Neural cell (in vitro differentiated cells): ENCODE results near the gene FSIP2.

Experiments used
- EP300 ChIP-seq: fragments of 450-650 bp; conservative IDR thresholded peaks from 2 replicates; pipeline ENCODE4 v1.6.1; 2014; ENCODE audit warnings: antibody characterized with exemption, mild to moderate bottlenecking, moderate library complexity; ENCODE audit not compliant: poor library complexity, severe bottlenecking
- EZH2 ChIP-seq: fragments of 200-600, 300-800 bp; shearing (Covaris generic), sonication (generic); IDR thresholded peaks from 2 replicates; pipeline ENCODE4 v1.6.1; 2014; ENCODE audit warnings: antibody characterized with exemption, low read length, borderline replicate concordance, mild to moderate bottlenecking; ENCODE audit not compliant: insufficient read depth, poor library complexity, severe bottlenecking
- MXI1 ChIP-seq: fragments of 450-650 bp; conservative IDR thresholded peaks from 2 replicates; pipeline ENCODE4 v1.6.1; 2014; ENCODE audit warnings: antibody characterized with exemption, mild to moderate bottlenecking; ENCODE audit not compliant: poor library complexity, severe bottlenecking
- POLR2AphosphoS5 ChIP-seq: IDR thresholded peaks from 2 replicates; pipeline ENCODE4 v1.6.1; 2012
- RAD21 ChIP-seq: fragments of 450-650 bp; conservative IDR thresholded peaks from 2 replicates; pipeline ENCODE4 v1.6.1; 2014; ENCODE audit warnings: antibody characterized with exemption, mild to moderate bottlenecking, moderate library complexity
- SMC3 ChIP-seq: fragments of 450-650 bp; conservative IDR thresholded peaks from 2 replicates; pipeline ENCODE4 v1.6.1; 2014; ENCODE audit warnings: antibody characterized with exemption, mild to moderate bottlenecking, moderate library complexity; ENCODE audit not compliant: poor library complexity
- TAF1 ChIP-seq: IDR thresholded peaks from 2 replicates; pipeline ENCODE4 v1.6.1; 2012; ENCODE audit warnings: low read depth
- TF ChIP-seq, protein P1 (sequence below): fragments of 450-650 bp; IDR thresholded peaks from 2 replicates; pipeline ENCODE4 v1.5.1; 2014; ENCODE audit warnings: antibody characterized with exemption, mild to moderate bottlenecking, moderate library complexity; ENCODE audit not compliant: poor library complexity, severe bottlenecking
- TF ChIP-seq, protein P2 (sequence below): IDR thresholded peaks from 2 replicates; pipeline ENCODE4 v1.6.1; 2012; ENCODE audit warnings: borderline replicate concordance

DNA sequence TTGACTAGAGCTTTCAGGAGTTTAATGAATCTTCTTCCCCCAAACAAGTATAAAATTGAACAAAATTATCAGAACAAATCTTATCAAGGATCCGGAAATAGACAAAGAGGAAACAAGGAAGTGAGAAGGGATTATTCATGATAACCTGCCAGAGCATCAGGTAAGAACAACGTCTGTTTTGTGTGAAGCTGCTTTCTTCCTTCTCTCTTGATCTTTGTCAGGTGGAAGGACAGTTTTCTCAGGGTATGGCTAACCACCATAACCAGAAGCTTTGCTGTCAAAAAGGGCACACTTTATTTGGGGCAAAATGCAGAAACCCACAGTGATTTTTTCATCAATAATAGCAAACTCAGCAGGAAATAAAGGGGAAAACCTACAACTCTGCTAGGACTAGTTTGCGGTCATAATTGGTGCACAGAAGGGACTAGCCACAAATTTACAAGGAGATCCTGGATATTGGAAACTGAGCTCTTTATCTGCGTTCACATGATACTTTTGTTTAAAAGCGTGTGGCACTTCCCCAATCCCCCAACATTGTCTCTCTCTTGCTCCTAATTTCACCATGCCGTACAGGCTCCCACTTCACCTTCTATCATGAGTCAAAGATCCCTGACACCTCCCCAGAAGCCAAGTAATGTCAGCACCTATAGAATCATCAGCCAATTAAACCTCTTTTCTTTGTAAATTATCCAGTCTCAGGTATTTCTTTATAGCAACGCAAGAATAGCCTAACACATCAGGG lies 124.2 kb downstream of the FSIP2 start:
- no peak for TF ChIP-seq EZH2
- TF ChIP-seq, protein P1, sequence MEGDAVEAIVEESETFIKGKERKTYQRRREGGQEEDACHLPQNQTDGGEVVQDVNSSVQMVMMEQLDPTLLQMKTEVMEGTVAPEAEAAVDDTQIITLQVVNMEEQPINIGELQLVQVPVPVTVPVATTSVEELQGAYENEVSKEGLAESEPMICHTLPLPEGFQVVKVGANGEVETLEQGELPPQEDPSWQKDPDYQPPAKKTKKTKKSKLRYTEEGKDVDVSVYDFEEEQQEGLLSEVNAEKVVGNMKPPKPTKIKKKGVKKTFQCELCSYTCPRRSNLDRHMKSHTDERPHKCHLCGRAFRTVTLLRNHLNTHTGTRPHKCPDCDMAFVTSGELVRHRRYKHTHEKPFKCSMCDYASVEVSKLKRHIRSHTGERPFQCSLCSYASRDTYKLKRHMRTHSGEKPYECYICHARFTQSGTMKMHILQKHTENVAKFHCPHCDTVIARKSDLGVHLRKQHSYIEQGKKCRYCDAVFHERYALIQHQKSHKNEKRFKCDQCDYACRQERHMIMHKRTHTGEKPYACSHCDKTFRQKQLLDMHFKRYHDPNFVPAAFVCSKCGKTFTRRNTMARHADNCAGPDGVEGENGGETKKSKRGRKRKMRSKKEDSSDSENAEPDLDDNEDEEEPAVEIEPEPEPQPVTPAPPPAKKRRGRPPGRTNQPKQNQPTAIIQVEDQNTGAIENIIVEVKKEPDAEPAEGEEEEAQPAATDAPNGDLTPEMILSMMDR, result no peak
- TF ChIP-seq TAF1, result no peak
- no peak for TF ChIP-seq POLR2AphosphoS5
- no peak for TF ChIP-seq EP300
- TF ChIP-seq SMC3, result no peak
- TF ChIP-seq MXI1, result no peak
- no peak for TF ChIP-seq RAD21
- TF ChIP-seq, protein P2, sequence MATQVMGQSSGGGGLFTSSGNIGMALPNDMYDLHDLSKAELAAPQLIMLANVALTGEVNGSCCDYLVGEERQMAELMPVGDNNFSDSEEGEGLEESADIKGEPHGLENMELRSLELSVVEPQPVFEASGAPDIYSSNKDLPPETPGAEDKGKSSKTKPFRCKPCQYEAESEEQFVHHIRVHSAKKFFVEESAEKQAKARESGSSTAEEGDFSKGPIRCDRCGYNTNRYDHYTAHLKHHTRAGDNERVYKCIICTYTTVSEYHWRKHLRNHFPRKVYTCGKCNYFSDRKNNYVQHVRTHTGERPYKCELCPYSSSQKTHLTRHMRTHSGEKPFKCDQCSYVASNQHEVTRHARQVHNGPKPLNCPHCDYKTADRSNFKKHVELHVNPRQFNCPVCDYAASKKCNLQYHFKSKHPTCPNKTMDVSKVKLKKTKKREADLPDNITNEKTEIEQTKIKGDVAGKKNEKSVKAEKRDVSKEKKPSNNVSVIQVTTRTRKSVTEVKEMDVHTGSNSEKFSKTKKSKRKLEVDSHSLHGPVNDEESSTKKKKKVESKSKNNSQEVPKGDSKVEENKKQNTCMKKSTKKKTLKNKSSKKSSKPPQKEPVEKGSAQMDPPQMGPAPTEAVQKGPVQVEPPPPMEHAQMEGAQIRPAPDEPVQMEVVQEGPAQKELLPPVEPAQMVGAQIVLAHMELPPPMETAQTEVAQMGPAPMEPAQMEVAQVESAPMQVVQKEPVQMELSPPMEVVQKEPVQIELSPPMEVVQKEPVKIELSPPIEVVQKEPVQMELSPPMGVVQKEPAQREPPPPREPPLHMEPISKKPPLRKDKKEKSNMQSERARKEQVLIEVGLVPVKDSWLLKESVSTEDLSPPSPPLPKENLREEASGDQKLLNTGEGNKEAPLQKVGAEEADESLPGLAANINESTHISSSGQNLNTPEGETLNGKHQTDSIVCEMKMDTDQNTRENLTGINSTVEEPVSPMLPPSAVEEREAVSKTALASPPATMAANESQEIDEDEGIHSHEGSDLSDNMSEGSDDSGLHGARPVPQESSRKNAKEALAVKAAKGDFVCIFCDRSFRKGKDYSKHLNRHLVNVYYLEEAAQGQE, result no peak
